ENCODE measurements around the gene FHOD3. TPM values are rescaled to one million over a fixed set of nuclear protein-coding genes. Genes with fewer than 3 reads are reported as not detected.

FHOD3 gene
- total RNA-seq, 1 experiment from 2014 or later: 22.7 TPM

DNA sequence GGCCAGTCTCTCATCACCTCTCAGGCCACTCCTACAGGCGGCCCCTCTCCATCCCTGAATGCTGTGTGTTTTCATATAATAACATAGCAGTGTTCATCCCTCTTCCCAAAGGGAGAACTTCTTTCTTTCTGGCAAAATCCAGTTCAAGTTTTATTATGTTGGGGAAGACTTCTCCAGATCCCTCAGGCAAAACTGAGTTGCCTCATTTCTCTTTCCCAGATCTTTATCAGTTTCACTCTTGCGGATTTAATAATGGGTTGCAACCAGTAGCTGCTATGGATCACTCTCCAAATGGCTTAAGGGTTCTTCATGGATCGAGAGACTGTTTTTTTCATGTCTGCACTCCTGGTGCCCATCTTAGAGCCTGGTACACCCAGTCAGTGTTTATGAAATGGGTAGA is 129.9 kb downstream of the FHOD3 start:
- no peak overlapping the region for H3K27ac ChIP-seq (ENCODE audit: low read length)
- ATAC-seq: no peak
- in situ Hi-C loops (cut with HindIII; ENCODE audit: low pct_unique_long_range_greater_than_20kb, low sequenced_read_pairs): no loop called here
- no peak for DNase-seq (ENCODE audit: low read depth, low spot score)
- intact Hi-C loops (cut with micrococcal nuclease; ENCODE audit: unreplicated experiment): no loop called here
- ChIA-PET POLR2A (no interaction called here), CTCF (no interaction called here)
- H3K4me1 ChIP-seq (ENCODE audit: control insufficient read depth, insufficient read depth, low read length): no peaks in the 10 kb centered on the region
- BruUV-seq (replicated peaks): no TSS peak
- TF ChIP-seq POLR2AphosphoS5 (IDR thresholded peaks at IDR 0.05; ENCODE audit: low read depth, low read length) (no peak), SIN3A (IDR thresholded peaks at IDR 0.05; ENCODE audit: borderline replicate concordance, insufficient read depth, low read depth, low read length) (no peak)
- TF ChIP-seq, protein P1, sequence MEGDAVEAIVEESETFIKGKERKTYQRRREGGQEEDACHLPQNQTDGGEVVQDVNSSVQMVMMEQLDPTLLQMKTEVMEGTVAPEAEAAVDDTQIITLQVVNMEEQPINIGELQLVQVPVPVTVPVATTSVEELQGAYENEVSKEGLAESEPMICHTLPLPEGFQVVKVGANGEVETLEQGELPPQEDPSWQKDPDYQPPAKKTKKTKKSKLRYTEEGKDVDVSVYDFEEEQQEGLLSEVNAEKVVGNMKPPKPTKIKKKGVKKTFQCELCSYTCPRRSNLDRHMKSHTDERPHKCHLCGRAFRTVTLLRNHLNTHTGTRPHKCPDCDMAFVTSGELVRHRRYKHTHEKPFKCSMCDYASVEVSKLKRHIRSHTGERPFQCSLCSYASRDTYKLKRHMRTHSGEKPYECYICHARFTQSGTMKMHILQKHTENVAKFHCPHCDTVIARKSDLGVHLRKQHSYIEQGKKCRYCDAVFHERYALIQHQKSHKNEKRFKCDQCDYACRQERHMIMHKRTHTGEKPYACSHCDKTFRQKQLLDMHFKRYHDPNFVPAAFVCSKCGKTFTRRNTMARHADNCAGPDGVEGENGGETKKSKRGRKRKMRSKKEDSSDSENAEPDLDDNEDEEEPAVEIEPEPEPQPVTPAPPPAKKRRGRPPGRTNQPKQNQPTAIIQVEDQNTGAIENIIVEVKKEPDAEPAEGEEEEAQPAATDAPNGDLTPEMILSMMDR (IDR thresholded peaks at IDR 0.05): no peak
- TF ChIP-seq, protein P2, sequence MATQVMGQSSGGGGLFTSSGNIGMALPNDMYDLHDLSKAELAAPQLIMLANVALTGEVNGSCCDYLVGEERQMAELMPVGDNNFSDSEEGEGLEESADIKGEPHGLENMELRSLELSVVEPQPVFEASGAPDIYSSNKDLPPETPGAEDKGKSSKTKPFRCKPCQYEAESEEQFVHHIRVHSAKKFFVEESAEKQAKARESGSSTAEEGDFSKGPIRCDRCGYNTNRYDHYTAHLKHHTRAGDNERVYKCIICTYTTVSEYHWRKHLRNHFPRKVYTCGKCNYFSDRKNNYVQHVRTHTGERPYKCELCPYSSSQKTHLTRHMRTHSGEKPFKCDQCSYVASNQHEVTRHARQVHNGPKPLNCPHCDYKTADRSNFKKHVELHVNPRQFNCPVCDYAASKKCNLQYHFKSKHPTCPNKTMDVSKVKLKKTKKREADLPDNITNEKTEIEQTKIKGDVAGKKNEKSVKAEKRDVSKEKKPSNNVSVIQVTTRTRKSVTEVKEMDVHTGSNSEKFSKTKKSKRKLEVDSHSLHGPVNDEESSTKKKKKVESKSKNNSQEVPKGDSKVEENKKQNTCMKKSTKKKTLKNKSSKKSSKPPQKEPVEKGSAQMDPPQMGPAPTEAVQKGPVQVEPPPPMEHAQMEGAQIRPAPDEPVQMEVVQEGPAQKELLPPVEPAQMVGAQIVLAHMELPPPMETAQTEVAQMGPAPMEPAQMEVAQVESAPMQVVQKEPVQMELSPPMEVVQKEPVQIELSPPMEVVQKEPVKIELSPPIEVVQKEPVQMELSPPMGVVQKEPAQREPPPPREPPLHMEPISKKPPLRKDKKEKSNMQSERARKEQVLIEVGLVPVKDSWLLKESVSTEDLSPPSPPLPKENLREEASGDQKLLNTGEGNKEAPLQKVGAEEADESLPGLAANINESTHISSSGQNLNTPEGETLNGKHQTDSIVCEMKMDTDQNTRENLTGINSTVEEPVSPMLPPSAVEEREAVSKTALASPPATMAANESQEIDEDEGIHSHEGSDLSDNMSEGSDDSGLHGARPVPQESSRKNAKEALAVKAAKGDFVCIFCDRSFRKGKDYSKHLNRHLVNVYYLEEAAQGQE (IDR thresholded peaks at IDR 0.05; ENCODE audit: insufficient read depth in 1 of 2, low read depth in 2 of 2, low read length in 1 of 2): no peak
- H3K9me3 ChIP-seq (ENCODE audit: control insufficient read depth, insufficient read depth, low read depth, low read length): no peaks in the 10 kb centered on the region
- H3K4me3 ChIP-seq (ENCODE audit: low read depth in 2 of 2, low read length in 2 of 2): no peak overlapping the region
- no peaks in the 10 kb centered on the region for H3K36me3 ChIP-seq (ENCODE audit: control insufficient read depth, insufficient read depth, low read length)
- H3K27me3 ChIP-seq (ENCODE audit: control insufficient read depth, insufficient read depth, low read length): no peaks in the 10 kb centered on the region

DNA sequence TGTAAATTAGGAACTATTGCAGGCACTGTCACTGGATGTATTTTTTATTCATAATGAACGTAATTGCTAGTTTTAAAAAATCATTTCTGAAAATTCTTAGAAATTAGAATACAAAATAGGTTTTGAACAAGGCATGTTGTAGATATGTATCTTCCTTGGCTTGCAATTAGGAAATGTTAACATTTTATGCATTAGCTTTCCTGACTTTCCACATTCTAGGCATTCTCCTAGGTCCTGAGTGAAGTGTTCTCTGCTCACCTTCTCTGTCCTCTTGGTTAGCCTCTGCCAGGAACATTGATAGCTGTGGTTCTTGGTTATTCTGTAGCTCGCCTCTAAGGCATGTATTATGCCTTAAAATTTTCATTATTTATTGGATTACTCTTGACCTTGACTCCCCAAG is 130.3 kb downstream of the FHOD3 start:
- ChIA-PET CTCF (no interaction called here), POLR2A (no interaction called here)
- ATAC-seq: no peak
- Histone ChIP-seq H3K27me3 (ENCODE audit: control insufficient read depth, insufficient read depth, low read length) (no peaks in the 10 kb centered on the region), H3K36me3 (ENCODE audit: control insufficient read depth, insufficient read depth, low read length) (no peaks in the 10 kb centered on the region), H3K9me3 (ENCODE audit: control insufficient read depth, insufficient read depth, low read depth, low read length) (no peaks in the 10 kb centered on the region), H3K4me3 (ENCODE audit: low read depth in 2 of 2, low read length in 2 of 2) (no peak overlapping the region), H3K27ac (ENCODE audit: low read length) (no peak overlapping the region), H3K4me1 (ENCODE audit: control insufficient read depth, insufficient read depth, low read length) (no peaks in the 10 kb centered on the region)
- intact Hi-C loops (cut with micrococcal nuclease; ENCODE audit: unreplicated experiment) (no loop called here), in situ Hi-C loops (cut with HindIII; ENCODE audit: low pct_unique_long_range_greater_than_20kb, low sequenced_read_pairs) (no loop called here)
- no peak for DNase-seq (ENCODE audit: low read depth, low spot score)
- TF ChIP-seq, protein P2 (IDR thresholded peaks at IDR 0.05; ENCODE audit: insufficient read depth in 1 of 2, low read depth in 2 of 2, low read length in 1 of 2): no peak
- TF ChIP-seq, protein P1 (IDR thresholded peaks at IDR 0.05): no peak
- TF ChIP-seq TCF7L2 (IDR thresholded peaks at IDR 0.05; ENCODE audit: low read depth, low read length) (no peak), POLR2AphosphoS5 (IDR thresholded peaks at IDR 0.05; ENCODE audit: low read depth, low read length) (no peak), SIN3A (IDR thresholded peaks at IDR 0.05; ENCODE audit: borderline replicate concordance, insufficient read depth, low read depth, low read length) (no peak)
- BruUV-seq (replicated peaks): no TSS peak

All from Panc1 (cell line).